Activated naive CD4-positive, alpha-beta T cell (primary cell): Measurements from ENCODE around the gene CHMP4A.

ENCODE experiments used
- DNase-seq, 4 experiments: peaks; one replicate each; lab custom pipeline; 2025; lab: John Stamatoyannopoulos, UW

Gene CHMP4A

GRCh38 chr14:24195186-24196070, 17.9 kb downstream of the CHMP4A start, which contains the start of gene TM9SF1:
TM9SF1 (minus strand) TSS chr14:24195441; CDS start chr14:24195019, 422 bp downstream.
- DNase-seq: peak; percentile 73 to 84 (median 80)

- DNase-seq: no peak
Measured at GRCh38 chr14:24194873-24195185, 18.5 kb downstream of the CHMP4A start.

DNA sequence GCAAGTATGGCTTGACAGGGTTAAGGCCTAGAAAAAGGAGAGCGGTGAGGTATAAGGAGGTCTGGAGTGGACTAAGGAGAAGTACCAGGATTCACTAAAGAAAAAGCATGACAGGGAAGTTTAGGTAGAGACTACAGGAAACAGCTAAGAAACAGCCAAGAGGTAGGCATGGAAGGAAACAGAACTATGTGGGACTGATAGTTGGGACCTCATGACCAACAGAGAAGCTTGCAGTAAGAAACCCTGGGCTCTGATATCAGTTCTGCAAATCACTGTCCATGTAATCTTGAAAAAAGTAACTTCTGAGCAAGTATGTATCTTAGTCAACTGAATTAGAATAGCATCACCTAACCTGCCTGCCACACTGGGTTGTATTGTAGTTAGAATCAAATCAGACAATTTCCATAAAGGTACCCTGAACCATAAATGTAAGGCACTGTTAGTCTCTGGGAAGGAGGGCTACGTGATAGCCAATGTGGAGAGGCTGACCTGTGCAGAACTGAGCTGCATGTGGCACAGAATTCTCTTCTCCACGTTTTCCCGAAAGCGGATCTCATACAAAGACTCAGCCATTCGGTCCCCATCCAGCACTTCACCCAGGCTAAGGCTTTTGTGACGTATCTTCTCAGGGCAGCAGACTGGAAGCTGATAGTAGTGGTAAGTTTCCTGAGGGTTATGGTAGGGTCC, 19.0 kb downstream of the CHMP4A start:
- DNase-seq: no peak

DNA sequence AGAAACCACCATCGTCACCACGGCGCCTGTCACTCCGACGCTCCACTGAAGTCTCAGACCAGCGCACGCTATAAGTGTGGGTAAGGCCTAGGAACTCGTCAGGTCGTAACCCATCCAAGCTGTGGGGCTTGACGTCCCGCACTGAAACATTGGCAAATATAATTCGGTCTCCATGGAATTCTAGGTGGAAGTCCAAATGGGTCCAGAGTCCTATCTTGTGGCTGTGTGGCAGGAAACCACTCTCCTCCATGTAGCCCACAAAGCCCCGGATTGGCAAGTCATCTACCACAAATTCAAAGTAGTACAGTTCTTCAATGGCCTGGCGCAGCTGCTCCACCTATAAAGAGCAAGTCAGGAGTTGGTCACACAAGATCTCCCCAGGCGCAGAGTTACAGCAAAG, 20.4 kb downstream of the CHMP4A start:
- no peak for DNase-seq

GRCh38 chr14:24190416-24190815, 22.9 kb downstream of the CHMP4A start:
- no peak for DNase-seq

GRCh38 chr14:24189460-24189859, 23.8 kb downstream of the CHMP4A start:
- DNase-seq: no peak

- DNase-seq: no peak
Measured at GRCh38 chr14:24189059-24189375, 24.3 kb downstream of the CHMP4A start.

DNA sequence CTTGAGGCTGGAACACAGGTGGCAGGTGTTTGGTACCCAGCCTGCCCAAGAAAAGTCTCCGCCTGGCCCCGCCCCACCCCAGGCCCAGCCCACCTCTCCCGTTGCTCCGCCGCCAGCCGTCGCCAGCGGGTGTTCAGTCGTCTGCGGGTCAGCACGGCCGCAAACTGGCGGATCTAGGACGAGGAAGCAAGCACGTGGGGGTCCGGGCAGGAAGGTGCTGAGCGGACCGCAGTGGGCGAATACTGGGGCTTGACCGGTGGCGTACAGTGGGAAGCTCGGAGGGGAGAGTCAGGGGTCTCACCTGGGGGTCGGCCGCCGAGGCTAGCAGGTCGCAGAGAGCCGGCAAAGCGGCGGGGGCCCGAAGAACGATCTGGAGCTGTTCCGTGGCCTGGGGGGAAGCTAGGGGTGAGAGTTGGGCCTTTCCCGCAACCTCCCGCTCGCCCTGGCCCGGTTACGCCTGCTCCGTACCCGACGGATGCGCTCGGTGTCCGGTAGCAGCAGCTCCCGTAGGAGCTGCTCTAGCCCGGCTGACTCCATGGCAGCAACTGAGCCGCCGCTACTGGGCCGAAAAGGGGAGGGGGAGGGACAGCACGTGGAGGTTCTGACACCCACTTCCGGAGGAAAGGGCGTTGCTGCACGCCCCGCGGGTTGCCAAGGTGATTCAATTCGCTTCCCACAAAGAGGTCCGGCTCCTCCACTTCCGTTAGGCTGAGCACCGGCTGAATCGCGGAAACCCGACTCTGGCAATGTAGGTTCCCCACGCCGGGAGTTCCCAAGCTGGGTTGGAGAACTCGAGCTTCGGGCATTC, 24.8 kb downstream of the CHMP4A start, which contains the start of gene IPO4:
Gene IPO4, minus strand, starts transcription at position 566 of the 808 bp plus-strand sequence. Its CDS starts 29 bp downstream, at position 537.
- DNase-seq: peak; percentile 83 to 90 (median 88)

DNA sequence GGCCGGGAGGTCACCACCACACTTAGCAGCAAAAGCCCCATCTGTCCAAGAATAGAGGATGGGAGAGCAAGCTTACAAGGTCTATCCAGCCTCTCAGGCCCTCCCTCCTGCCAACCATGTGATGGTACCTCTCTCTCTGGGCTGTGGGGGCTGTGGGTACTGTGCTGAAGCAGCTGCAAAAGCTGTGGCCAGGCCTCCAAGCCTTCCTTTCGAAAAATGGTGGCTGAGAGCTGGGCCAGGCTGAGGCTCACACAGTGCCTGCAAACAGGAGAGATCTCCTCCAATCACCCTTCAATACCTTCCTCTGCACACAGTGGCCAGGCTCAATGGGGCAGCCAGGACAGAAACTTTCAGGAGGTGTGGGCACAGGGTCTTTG, 25.8 kb downstream of the CHMP4A start:
- no peak for DNase-seq

DNA sequence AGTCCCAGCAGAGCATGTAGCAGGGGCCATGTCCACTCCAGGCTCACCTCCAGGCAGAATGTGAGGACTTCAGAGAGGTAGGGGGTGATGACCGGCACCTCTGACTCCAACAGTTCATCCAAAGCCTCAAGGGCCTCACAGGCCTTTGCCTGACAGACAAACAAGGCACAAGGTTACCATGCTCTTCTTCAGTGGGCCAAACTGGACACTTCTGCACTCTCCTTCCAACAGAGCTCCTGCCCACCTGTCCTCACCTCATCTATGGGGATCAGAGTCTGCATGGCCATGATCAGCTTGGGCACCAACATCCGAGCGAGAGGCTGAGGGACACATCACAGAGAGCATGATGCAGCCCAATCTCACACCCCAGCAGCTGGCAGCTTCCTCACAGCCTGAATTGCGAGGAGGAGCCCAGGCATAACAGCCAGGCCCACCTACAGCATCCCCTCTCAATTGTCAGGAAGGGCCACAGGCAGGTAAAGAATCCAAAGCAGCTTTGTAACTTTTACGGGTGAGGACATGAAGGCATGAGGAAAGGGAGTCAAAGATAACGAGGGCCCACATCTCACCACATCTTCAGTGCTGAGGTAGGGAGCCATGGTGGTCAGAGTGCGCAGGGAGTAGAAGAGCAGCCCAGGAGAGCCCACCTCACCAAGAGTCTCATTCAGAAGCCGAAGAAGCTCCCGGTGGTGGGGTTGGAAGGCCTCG, 26.3 kb downstream of the CHMP4A start:
- DNase-seq: no peak

DNA sequence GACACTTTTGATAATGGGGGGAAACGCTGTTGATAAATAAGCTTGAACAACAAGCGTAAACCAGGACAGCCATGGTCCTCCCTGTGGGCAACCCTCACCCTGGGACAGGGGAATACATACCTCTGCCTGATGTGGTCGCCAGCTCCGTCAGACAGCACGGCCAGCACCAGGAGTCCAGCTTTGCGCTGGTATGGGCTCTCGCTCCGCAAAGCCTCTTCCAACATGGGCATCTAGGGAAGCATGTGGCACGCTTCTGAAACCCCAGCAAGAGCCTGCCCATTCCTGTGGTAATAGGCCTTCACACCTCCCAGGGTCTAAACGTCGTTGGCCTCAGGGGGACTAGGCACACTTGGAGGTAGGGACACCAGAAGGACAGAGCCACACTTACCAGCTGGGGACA, 27.5 kb downstream of the CHMP4A start:
- no peak for DNase-seq

DNA sequence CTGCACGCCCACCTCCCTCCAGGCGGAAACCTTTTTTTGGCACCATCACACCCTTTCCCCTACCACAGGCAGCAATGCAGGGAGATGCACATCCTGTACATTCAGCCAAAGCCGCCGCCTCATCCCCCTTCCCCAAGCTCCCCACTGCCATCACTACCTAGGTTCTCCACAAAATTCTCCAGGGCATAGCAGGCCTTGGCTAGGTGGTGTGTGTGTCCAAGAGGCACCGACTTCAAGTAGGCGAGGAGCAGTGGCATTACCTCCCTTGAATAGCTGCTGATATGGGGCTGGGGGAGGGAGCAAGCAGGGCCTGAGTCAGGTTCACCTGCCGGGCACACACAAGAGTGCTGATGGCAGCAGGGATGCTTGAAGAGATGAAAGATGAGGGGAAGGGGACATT, 28.3 kb downstream of the CHMP4A start:
- no peak for DNase-seq

DNA sequence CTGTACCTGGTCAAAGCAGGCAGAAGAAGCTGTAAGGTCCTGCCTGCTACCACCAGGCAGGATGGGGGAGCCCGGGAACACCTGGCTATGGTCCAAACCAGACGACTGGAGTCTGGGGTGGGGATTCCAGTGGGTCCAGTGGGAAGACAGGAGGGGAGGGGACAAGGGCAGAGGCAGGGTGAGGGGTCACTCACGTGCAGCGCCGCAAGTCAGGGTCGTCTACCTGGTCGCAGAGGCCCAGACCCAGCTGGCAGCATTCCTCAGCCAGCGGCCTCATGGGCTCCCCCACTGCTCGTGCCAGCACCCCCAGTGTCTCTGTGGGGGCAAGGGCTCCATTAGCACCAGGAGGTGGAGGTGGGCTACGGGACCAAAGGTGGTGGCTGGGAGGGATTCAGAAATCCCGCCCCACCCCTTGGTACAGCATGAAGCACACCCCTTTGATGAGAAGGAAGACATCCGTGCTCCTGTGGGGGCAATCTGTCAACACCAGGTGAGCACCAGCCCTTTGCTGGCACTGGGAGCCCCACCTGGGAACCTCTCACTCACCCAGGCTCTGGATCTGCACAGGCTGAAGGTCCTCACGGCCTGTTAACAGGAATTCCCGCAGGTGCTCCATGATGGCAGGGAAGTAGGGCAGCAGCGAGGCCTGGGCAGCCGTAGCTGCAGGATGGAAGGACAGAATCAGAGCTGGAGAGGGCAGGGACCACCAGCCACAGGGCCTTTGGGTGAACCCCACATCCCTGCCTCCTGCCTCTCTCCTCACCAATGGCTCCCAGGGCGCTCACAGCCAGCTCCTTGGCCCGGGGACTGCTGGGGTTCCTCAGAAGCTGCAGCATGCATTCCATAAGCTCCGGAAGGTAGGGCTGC, 29.0 kb downstream of the CHMP4A start:
- DNase-seq: no peak

- no peak for DNase-seq
Measured at GRCh38 chr14:24183014-24183481, 30.2 kb downstream of the CHMP4A start.

DNA sequence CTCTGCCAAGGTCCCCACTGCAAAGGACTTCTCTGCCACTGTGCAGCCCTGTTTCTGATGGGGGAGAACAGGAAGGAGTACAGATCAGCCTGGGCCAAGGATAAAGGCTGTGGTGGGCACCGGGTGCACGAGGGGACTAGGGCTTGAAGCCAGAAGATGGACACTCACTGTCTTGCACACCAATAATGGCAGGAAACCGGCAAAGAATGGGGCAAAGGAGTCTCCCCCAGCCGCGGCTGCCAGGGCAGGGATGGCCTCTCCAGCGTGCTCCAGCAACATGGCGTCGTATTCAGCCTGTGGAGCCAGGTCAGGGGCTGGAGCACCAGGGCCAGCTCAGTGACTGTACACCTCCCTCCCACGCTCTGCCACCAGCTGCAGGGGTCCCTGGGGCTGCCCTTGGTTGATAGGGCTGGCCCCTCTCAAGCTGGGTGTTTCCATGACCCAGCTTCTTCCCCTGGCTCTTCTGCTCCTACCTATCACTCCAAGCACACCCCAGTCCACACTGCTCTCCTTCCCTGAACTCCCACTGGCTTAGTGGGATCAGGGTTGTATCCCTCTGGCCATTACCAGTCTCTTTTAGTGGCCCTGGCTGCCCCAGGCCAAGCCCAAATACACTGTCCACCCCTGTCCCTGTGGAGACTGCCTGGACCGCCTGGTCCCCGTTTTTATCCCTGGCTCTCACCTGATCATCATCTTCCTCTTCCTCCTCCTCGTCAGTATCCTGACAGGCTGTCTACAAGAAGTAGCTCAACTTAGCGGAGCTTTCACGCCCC, 31.0 kb downstream of the CHMP4A start:
- no peak for DNase-seq

GRCh38 chr14:24181371-24182077, 31.8 kb downstream of the CHMP4A start:
- DNase-seq: no peak

- no peak for DNase-seq
Measured at GRCh38 chr14:24179961-24180796, 33.1 kb downstream of the CHMP4A start.

DNA sequence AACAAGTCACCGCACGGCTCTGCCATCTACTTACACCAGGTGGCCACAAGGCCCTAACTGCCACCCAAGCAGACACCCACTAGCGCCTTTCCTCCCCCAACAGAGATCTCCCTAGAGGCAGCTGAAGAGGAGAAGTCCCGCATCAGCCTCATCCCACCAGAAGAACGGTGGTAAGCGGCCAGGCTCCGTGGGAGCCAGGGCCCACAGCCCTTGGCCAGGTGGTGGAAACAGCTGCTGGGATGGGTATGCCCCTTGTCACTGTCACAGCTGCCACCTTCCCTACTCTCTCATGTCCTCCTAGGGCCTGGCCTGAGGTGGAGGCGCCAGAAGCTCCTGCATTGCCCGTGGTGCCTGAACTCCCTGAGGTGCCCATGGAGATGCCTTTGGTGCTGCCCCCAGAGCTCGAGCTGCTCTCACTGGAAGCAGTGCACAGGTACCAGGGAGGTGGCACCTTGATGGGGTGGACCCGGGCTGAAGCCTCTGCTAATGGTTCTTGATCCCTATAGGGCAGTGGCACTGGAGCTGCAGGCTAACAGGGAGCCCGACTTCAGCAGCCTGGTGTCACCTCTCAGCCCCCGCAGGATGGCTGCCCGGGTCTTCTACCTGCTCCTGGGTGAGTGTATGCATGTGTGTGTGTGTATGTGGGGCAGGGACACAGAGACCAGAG, 33.9 kb downstream of the CHMP4A start:
- no peak for DNase-seq
